Neural cell (in vitro differentiated cells): ENCODE results near the gene CBFA2T3.

ENCODE experiments used
- EP300 ChIP-seq: fragments of 450-650 bp; conservative IDR thresholded peaks from 2 replicates; pipeline ENCODE4 v1.6.1; 2014; ENCODE audit warnings: antibody characterized with exemption, mild to moderate bottlenecking, moderate library complexity; ENCODE audit not compliant: poor library complexity, severe bottlenecking
- EZH2 ChIP-seq: fragments of 200-600, 300-800 bp; shearing (Covaris generic), sonication (generic); IDR thresholded peaks from 2 replicates; pipeline ENCODE4 v1.6.1; 2014; ENCODE audit warnings: antibody characterized with exemption, low read length, borderline replicate concordance, mild to moderate bottlenecking; ENCODE audit not compliant: insufficient read depth, poor library complexity, severe bottlenecking
- RAD21 ChIP-seq: fragments of 450-650 bp; conservative IDR thresholded peaks from 2 replicates; pipeline ENCODE4 v1.6.1; 2014; ENCODE audit warnings: antibody characterized with exemption, mild to moderate bottlenecking, moderate library complexity
- TAF1 ChIP-seq: IDR thresholded peaks from 2 replicates; pipeline ENCODE4 v1.6.1; 2012; ENCODE audit warnings: low read depth
- TF ChIP-seq, protein P1 (sequence below): fragments of 450-650 bp; IDR thresholded peaks from 2 replicates; pipeline ENCODE4 v1.5.1; 2014; ENCODE audit warnings: antibody characterized with exemption, mild to moderate bottlenecking, moderate library complexity; ENCODE audit not compliant: poor library complexity, severe bottlenecking

DNA sequence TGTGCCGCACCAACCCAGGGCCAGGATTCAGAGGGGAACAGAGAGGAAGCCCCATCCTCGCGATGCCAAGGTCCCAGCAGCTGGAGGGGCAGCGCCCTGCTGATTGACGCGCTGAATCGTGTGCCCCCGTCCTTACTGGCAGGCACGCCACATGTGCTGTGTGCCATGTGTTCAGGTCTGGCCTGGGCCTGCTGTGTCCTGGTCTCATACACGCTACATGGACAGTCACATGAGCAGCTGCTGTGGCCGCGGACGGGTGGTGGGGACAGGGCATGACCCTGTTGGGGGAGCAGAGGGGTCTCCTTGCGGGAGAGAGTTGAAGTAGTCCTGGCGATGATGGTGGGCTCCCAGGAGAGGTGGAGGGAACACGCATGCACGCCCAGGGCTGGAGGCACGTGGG lies 18.0 kb downstream of the CBFA2T3 start:
- TF ChIP-seq EP300 = no peak
- TF ChIP-seq, protein P1, sequence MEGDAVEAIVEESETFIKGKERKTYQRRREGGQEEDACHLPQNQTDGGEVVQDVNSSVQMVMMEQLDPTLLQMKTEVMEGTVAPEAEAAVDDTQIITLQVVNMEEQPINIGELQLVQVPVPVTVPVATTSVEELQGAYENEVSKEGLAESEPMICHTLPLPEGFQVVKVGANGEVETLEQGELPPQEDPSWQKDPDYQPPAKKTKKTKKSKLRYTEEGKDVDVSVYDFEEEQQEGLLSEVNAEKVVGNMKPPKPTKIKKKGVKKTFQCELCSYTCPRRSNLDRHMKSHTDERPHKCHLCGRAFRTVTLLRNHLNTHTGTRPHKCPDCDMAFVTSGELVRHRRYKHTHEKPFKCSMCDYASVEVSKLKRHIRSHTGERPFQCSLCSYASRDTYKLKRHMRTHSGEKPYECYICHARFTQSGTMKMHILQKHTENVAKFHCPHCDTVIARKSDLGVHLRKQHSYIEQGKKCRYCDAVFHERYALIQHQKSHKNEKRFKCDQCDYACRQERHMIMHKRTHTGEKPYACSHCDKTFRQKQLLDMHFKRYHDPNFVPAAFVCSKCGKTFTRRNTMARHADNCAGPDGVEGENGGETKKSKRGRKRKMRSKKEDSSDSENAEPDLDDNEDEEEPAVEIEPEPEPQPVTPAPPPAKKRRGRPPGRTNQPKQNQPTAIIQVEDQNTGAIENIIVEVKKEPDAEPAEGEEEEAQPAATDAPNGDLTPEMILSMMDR = no peak
- no peak for TF ChIP-seq EZH2
- no peak for TF ChIP-seq TAF1
- TF ChIP-seq RAD21 = no peak
